ENCODE results near the gene LANCL3.
A peak's percentile ranks its signal among the peaks of the same experiment; 100 is the strongest.

The LANCL3 gene

DNA sequence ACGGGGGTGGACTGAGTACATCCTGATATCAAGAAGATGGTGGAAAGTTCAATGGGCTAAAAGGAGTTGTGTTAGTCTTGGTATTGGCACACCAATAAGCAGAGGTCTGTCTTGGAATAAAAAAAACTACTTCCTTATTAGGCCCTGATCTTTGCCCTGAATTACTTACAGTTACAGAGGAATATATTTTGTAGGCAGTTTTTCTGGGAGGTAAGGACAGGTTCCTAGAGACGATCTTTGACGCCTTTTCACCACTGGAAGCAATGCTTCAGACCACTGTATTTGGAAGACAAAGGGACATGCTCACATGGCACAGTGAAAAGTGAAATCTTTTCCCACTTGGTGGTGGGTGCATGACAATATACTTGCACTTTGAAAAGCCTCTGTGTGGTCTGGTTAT, 113.5 kb downstream of the LANCL3 start:
- no peak for TF ChIP-seq ZNF274 (IDR thresholded peaks at IDR 0.05; ENCODE audit: low read depth, low read length)
- no peak overlapping the region for H3K4me3 ChIP-seq (ENCODE audit: low read length)

- TF ChIP-seq ZNF274 (IDR thresholded peaks at IDR 0.05; ENCODE audit: low read depth, low read length), result no peak
- H3K4me3 ChIP-seq (ENCODE audit: low read length), result peak within 1 kb of the TSS; percentile 39; the same call in 1 of the 2 replicates
Observed at GRCh38 chrX:37685381-37686359, 114.2 kb downstream of the LANCL3 start, which contains the start of gene XK. Gene XK (plus strand): TSS chrX:37685791. CDS start chrX:37685962, 171 bp downstream.

DNA sequence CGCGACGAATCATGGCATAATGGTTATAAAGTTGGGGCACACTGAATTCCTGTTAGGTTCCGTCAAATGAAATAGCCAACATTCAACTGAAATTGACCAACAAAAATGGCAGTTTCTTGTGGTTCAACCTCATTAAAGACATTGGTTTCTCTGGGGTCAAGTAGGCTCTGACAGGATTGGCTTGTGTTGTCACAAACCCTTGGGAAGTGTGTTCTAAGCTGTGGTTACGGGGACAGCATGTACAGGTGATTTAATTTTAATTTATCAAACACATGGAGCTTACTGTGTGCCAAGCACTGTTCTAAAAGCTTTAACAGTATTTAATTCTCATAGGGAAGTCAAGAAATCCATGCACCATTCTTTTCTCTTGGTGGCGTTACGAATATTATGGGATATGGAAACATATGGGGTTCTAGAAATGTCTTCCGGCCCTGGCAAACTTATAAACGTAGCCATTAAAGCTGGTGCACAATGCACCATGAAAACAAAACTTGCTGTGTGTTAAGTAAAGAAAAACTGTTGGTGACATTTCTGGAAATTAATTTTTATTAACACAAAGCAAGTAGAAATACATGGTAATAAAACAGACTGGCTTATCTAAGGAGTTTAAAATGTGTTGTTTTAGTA, 115.0 kb downstream of the LANCL3 start:
- no peak overlapping the region for H3K4me3 ChIP-seq (ENCODE audit: low read length)
- TF ChIP-seq ZNF274 (IDR thresholded peaks at IDR 0.05; ENCODE audit: low read depth, low read length), result no peak

GRCh38 chrX:37686996-37687395, 115.5 kb downstream of the LANCL3 start:
- no peak overlapping the region for H3K4me3 ChIP-seq (ENCODE audit: low read length)
- no peak for TF ChIP-seq ZNF274 (IDR thresholded peaks at IDR 0.05; ENCODE audit: low read depth, low read length)

GRCh38 chrX:37690119-37690518, 118.7 kb downstream of the LANCL3 start:
- no peak for TF ChIP-seq ZNF274 (IDR thresholded peaks at IDR 0.05; ENCODE audit: low read depth, low read length)
- H3K4me3 ChIP-seq (ENCODE audit: low read length), result no peak overlapping the region

DNA sequence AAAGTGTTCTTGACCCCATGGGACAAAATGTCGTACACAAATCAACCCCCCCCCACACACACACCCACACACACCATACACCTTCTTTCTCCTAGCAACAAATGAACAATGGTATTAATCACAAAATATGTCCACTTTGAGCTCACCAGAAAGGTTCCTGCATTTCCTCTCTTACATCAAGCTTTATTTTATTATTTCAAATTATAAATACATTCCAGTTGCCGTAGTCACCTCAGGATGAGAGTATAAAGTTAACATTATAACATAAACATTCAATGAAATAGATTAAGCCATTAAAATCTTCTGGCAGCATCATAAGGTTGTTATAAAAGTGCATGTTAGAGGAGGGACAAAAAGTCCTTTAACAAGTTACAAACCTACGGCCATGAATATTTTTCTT, 121.5 kb downstream of the LANCL3 start:
- H3K4me3 ChIP-seq (ENCODE audit: low read length), result no peak overlapping the region
- no peak for TF ChIP-seq ZNF274 (IDR thresholded peaks at IDR 0.05; ENCODE audit: low read depth, low read length)

- TF ChIP-seq ZNF274 (IDR thresholded peaks at IDR 0.05; ENCODE audit: low read depth, low read length), result no peak
- no peak overlapping the region for H3K4me3 ChIP-seq (ENCODE audit: low read length)
Observed at GRCh38 chrX:37697169-37697760, 125.8 kb downstream of the LANCL3 start.

- H3K4me3 ChIP-seq (ENCODE audit: low read length), result no peak overlapping the region
- TF ChIP-seq ZNF274 (IDR thresholded peaks at IDR 0.05; ENCODE audit: low read depth, low read length), result no peak
Observed at GRCh38 chrX:37701588-37701987, 130.1 kb downstream of the LANCL3 start.

GRCh38 chrX:37711991-37712390, 140.5 kb downstream of the LANCL3 start:
- TF ChIP-seq ZNF274 (IDR thresholded peaks at IDR 0.05; ENCODE audit: low read depth, low read length), result no peak
- no peak overlapping the region for H3K4me3 ChIP-seq (ENCODE audit: low read length)

GRCh38 chrX:37712458-37712857, 141.0 kb downstream of the LANCL3 start:
- TF ChIP-seq ZNF274 (IDR thresholded peaks at IDR 0.05; ENCODE audit: low read depth, low read length), result no peak
- H3K4me3 ChIP-seq (ENCODE audit: low read length), result no peak overlapping the region

DNA sequence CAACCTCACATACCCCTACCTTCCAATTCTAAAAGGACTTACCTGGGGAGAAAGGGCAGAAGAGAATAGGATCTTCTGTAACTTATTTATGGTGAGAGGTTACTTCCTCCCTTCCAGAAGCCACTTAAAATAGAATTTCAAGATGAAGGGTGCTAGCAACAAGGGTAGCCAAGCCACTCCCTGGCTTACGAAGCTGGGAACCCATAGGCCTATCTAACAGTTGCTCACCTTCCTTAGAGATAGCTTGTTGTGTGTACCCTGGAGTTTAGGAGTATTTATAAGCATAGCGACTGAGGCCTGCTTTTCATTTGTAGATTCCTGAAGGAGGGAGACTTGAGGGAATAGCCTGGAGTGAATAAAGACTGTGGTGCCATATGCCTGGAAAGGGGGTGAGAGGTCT, 143.0 kb downstream of the LANCL3 start:
- no peak for TF ChIP-seq ZNF274 (IDR thresholded peaks at IDR 0.05; ENCODE audit: low read depth, low read length)
- no peak overlapping the region for H3K4me3 ChIP-seq (ENCODE audit: low read length)

DNA sequence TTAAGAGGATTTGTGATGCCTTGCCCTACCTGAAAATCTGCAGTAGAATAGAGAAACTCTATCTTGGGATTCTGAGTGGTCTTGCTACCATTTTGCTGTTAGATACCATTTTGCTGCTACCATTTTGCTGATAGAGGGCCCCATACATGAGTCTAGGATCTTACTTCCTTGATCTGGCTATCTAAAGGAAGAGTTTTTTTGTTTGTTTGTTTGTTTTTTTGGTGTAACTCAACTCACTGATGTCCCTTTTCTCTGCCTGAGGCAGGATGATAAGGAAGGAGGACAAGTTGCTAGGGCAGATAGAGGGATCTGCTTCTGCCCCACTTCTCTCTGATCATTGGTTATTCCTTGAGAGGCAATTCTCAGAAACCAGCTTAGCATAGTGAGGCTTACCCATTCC, 145.1 kb downstream of the LANCL3 start:
- no peak overlapping the region for H3K4me3 ChIP-seq (ENCODE audit: low read length)
- TF ChIP-seq ZNF274 (IDR thresholded peaks at IDR 0.05; ENCODE audit: low read depth, low read length), result no peak

DNA sequence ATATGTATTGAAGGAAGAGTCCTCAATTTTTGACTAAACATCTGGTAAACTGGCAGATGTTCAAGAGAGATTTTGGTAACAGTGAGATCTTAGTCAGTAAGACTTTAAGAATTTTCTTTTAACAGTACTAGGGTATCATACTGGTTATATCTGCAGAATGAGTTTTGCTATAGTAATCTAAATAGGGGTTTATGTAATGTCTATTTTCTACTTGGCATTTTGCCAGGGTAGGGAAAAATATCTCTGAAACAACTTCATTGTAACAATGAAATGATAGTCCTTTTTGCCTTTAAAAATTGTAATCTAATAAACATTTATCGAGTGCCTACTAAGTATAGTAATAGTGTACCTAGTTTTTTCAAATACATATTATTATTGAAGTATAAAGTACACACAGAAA, 146.2 kb downstream of the LANCL3 start:
- no peak for TF ChIP-seq ZNF274 (IDR thresholded peaks at IDR 0.05; ENCODE audit: low read depth, low read length)
- no peak overlapping the region for H3K4me3 ChIP-seq (ENCODE audit: low read length)

GRCh38 chrX:37722595-37722994, 151.1 kb downstream of the LANCL3 start:
- TF ChIP-seq ZNF274 (IDR thresholded peaks at IDR 0.05; ENCODE audit: low read depth, low read length), result no peak
- H3K4me3 ChIP-seq (ENCODE audit: low read length), result no peak overlapping the region

GRCh38 chrX:37726346-37726745, 154.9 kb downstream of the LANCL3 start:
- H3K4me3 ChIP-seq (ENCODE audit: low read length), result no peak overlapping the region
- no peak for TF ChIP-seq ZNF274 (IDR thresholded peaks at IDR 0.05; ENCODE audit: low read depth, low read length)

All from GM08714 (cell line).